ENCODE measurements around the gene MAP4K3.

The MAP4K3 gene

DNA sequence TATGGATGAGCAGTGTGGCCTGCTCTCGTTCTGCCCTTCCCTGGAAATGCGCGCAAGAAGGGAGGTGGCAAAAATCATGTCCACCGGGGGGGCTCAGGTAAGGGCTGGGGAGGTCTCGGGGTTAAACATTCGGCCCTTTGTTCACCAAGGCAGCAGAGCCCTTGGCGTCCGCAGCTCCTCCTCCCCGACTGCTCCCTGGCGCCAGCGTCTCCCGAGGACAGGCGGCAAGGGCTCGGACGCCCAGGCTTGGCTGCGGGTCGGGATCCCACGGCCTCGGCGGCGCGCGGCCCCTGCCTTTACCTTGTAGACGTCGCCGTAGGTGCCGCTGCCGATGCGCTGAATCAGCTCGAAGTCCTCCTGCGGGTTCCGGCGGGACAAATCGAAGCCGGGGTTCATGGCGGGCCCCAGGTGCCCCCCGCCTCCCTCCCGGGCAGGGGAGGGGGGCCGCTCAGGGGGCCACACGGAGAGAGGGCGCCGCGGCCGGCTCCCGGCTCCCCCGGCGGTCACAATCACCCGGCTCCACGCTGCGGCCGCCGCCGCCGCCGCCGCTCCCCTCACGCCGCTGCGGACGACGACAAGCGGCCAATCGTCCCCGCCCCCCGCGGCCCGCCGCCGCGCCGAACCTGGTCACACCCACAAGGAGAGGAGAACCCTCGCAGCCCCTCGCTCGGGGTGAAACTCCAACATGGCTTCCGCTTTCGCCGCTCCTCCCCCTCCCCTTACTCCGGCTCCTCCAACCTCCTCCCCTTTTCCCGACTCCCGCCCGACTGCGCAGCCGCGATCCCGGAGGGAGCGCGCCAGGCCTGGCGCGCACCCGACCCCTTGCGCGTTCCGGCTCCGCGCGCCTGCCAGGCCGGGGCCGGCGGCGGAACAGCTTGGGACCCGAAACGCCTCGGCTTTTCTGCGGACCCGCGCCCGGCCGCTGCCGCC is at the start of gene MAP4K3:
Gene MAP4K3 (minus strand): TSS at position 694 of the 930 bp plus-strand sequence. CDS start 298 bp downstream, at position 396.
- peak; percentile 80 for DNase-seq

DNA sequence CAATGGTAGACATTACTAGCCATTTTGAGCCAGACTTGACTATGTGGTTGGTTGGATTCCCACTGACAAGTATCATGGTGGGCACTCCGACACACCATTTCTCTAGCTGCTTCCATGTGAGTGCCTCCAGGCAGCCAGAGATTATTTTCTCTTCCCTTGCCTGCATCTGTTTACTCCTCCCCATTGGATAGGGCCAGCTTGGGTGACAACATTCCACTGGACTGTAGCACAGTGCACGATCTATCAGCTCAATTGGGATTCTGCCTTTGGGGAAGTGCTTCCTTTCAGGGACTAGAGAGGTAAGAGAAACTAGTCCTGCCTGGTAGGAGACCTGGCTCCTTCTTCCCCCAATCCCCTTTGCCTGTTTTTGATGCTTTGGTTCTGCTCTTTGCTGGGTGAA is 49.0 kb upstream of the MAP4K3 start:
- no peak for DNase-seq

DNA sequence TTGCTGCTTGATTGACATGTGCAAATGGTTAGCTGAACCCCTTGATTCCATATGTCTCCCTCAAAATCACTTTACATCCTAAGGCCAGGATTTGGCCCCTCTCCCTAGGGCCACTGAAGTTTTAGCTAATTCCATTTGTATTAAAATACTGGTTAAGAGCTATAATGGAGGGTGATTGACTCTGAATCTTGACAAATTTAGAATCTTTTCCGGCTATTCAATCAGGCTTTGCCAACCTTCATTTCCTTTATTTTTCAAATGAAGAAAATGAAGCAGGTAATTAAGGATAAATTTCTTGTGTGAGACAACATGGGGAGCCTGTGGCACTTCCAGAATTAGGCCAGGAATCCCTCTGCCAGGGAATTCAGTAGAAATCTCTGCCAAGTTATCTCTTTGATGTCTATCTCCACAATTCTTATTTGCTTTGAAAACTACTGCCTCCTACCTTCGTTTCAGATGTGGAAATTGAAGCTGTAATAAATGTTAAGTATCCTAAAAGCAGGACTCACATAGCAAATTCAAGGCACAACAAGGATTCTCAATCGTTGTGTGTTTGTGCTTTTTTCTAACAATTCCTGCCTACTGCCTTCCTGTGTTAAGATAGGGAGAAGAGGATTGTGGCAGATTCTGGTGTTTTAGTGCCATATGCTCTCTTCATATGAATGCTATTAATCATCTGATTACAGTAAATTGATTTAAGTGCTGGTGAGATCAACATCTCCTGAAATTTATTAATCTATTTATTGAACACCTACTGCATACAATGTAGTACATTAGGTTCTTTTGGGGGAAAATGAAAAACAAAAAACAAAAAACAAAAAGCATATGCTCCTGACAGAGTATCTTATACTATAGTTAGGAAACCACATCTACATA is 47.8 kb upstream of the MAP4K3 start:
- no peak for DNase-seq

DNA sequence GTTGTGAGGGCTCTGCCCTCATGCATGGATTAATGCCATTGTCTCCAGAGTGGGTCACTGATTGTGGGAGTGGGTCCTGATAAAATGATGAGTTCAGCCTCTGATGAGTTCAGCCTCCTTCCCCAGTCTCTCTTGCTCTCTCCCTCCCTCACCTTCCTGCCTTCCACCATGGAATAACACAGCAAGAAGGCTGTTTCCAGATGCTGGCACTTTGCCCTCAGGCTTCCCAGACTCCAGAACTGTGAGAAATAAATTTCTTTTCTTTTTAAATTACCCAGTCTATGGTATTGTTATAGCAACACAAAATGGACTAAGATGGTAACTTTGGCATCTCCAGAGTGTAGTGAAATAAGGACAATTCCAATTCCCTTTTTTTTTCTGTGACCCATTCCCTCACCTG is 47.1 kb upstream of the MAP4K3 start:
- no peak for DNase-seq

DNA sequence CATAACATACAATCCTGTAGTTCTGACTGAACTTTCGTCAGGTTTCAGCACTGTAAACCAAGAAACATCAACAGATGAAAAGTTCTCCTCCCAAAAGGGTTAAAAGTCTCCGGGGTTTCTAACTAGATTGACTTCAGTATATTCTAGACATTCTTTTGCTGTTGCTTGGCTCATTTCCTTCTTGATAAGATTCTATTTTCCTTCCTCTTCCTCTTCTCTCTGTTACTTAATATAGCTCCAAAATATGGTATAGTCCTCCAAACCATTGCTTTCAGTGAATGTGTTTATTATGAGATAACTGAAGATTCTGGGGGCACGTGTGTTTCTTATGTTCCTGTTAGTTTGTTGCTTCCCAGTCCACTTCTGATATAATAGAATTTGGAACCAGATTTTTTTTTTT is 46.4 kb upstream of the MAP4K3 start:
- DNase-seq: no peak

DNA sequence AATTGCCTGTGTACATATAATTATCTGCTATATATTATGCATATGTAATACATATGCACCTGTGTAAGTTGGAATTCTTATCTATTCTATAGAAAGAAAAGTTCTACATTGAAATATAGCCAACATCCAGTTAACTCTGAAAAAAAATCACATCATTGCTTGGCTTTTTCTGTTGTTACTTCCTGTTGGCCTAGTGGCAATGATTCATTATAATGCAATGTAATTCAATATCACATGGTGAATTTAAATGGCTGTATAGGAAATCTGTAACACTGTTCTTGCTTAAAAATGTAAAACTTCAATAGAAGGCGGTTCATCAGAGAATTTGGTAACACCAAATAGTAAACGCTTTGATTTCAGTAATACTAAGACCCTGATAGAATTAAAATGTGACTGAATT is 44.5 kb upstream of the MAP4K3 start:
- no peak for DNase-seq

DNA sequence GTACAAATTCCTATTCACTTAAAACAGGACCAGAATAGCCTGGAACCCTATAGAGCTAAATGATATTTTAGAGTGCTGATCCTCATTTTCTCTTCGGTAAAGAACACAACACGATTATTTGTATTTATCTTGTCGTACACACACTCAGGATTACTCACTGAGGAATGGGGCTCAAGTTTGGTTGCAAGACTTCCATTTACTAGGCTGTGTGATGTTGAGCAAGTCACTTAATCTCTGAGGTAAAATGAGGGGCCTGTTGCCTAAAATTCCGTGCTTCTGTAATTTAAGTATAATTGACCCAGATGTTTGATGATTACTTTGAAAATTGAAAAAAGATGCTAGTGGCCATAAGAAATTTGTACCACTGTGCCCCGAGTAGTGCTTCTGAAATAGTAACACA is 42.6 kb upstream of the MAP4K3 start:
- DNase-seq: no peak

DNA sequence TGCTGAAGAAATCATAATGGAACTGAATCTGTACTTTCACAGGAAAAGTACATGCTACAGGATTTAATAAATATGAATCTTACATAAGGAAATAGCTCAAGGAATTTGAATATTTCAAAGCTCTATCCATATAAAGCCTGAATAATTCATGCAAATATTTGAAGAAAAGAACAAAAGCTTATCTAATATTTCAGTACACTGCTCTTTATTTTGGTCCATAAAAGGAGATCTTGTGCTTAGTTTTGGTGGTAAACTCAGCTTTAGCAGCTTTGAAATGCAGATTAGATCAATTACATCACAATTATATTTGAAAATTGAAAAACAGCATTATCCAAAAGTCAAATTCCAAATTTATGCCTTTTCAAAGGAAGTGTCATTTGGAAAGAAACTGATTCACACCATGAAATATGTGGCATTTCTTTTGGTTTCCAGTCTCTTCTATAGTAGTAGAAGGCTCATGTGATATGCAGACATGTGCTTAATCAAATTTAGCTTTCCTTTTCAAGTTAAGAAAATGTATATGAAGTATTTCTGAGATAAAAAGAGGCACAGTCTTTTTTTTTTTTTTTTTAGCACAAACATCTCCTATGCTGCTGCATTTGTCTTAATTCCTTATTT is 42.1 kb upstream of the MAP4K3 start:
- DNase-seq: no peak

DNA sequence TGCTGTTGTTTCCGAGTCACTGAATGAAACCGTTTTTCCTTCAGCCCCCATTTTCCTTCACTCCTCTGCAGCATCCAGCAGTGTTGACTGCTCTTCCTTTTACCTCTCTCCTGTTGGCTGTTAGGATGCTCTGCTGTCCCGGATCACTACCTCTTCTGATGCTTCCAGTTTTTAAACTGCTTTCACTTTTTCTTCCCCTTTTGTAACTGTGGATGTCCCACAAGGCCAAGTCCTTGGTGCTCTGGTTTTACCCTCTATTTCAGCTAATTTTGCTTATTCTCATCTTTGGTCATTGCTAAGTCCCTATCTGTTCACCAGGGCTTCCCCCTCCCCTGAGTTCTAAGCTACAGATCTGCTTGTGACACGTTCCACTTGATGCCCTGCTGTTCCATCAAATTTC is 39.4 kb upstream of the MAP4K3 start:
- DNase-seq: no peak

DNA sequence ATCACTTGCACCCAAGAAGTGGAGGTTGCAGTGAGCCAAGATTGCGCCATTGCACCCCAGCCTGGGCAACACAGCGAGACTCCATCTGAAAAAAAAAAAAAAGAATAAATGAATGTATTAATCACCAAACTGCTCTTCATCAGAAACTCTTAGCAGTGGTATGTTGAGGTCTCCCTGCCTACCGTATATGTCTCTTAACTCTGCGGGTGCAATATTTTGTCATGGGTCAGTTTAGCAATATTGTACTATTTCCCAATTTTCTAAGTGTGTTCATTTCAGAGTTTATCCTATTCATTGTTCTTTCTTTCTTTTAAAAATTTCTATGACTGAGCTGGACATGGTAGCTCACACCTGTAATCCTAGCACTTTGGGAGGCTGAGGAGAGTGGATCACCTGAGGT is 37.9 kb upstream of the MAP4K3 start:
- no peak for DNase-seq

DNA sequence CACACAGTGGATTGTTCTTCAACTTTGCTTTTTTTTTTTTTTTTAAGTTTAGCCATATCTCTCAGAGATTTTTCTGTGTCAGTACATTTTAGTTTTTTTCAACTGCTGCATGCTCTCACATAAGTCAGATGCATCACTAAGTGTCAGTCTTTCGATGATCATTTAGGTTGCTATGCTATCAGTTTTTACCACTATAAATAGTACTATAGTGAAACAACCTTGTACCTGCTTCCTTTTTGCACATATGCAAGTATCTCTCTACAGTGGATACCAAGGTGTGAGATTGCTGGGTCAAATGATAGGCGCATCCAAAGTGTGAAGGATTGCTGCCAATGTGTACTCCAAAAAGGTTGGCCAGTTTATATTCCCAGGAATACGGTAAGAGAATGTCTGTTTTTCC is 33.5 kb upstream of the MAP4K3 start:
- DNase-seq: no peak

DNA sequence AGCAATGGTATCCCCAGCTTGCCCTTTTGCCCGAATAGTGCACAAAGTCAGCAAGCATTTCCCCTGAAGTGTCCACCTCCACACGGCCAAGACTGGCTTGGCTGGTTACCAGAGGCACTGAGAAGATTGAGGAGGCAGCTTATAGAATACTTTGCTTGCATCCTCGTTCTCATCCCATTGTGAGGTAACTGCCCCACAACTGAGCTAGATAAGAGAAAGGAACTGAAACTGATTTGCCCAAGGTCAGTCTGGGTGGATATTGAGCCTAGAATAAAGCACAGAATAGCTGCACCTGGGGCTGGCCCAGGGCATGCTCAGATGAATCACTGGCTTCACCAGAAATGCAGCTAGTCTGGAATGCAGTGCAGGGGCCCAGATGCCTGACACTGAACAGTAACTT is 32.7 kb upstream of the MAP4K3 start:
- DNase-seq: no peak

DNA sequence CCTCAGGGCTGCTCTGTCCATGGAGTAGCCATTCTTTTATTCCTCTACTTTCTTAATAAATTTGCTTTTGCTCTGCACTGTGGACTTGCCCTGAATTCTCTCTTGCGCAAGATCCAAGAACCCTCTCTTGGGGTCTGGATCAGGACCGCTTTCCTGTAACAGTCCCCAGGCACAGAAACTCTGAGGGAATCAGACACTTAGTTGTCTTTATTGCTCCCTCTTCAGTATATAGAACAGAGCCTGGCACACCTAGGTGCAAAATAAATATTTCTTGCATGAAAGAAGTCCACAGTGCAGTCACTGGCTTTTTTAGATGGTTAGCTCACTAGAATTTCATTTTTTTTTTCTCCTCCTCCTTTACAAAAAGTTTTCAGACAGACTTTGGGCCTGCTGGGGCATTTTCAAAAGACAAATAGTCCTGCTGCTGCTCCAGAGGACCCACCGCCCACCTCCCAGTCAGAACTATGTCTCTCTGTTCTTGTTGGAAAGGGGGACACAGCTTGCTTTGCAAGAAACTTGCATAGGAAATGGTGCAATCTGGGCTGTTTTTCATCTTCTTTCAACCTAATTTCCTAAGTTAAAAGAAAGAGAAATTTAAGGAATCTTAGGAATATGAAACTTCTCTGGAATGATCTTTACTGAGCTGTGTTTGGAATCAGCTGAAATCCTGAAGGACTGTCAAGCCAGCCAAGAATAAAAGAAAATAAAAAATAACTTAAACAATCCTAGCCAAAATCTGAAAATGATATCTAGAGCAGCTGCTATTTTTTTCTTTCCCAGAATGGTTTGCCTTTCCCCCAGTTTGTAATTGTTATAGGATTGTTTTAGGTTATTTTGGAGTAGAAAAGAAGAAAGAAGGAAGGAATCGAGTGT is 31.7 kb upstream of the MAP4K3 start:
- no peak for DNase-seq

DNA sequence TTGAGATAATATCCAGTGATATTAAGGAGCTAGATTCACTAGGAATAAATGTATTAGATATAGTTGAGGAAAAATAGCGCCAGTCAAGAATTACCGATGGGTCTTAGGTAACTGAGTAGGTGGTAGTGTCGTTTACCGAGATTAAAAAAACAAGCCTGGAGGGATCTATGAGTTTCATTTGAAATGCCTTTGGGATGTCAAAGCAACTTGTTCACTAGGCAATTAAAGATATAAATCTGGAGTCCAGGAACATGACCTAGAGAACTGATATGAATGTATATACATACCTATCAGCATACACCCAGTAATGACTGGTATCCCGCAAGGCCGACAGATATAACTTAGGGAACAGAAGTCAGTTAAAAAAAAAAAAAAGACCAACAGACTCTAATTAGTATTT is 29.2 kb upstream of the MAP4K3 start:
- DNase-seq: no peak

DNA sequence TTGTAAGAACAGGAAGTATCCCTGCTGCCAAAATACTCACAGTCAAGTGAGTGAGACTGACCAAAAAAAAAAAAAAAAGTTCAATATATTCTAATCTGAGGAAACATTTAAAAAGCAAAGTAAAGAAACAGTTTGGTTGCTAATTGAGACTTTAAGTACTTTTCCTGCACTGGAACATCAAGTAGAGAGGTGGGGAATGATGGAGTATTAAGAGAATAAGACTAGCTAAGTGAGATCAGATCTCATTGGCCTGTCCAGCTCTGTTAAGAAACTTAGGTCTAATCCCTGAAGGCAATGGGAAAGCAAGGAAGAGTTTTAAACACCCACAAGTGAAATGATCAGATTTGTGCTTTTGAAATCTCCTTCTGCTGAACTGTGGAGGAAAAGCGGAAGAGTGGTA is 27.8 kb upstream of the MAP4K3 start:
- no peak for DNase-seq

DNA sequence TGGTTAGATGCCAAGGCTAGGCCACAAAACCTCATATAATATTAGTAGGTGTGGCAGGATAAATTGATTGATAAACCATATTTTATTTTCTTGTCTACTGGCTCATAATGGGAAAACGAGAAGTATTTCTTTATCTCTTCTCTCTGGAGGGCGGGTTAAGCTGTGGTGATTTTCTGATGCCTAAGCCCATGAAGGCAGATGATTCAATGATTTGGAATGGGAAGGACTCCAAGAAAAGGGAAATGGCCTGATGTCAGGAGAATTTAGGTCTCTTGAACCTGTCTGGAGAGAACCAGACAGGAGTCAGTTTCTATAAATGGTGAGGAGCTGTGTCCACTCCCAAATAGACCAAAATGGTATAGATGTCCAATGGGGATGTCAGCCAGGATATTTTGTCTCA is 18.7 kb upstream of the MAP4K3 start:
- no peak for DNase-seq

DNA sequence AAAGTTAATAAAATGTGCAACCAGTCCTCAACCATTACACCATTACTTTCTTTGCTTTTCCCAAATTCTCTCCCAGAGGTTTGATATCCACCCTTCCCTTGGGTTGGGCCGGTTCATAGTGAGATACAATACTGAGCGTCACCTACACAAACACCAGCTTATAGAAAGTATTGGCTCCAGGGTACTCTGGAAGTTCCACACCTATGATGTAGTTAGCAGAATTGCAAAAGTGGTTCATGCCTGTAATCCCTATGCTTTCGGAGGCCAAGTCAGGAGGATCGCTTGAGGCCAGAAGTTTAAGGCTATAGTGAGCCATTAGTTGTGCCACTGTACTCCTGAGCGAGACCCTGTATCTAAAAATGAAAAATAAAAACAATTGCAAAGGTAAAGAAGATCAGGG is 15.3 kb upstream of the MAP4K3 start:
- DNase-seq: no peak

DNA sequence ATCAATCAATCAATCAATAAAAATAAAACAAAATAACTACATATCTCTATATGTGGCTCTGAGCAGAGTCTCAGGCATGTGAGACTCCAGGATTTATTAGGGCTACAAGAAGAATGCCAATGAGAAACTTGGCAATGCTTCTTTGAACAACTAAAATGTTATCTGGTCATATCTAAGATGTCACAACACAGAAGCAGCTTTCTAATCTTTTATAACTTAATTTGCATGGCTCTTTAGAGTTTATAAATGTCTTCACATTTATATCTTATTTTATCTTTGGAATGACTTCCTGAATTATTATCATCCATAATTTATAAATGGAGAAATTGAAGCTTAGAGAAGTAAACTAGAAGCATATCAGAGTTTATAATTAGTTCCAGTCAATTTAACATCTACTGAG is 14.9 kb upstream of the MAP4K3 start:
- DNase-seq: no peak

DNA sequence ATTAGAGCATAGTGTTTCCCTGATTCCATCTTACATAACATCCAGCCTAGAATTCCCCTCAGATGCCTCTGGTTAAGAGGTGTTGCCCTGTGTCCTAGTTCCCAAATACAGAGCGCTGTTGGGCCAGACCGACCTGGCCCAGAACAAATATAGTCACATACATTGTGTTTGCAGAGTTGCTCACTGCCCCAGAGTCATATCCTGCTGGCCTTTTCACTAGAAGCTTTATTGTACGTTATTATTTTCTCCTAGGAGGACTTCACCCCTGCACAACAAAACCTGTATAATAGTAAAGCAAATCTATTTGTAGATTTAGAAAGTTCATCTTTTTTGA is 11.1 kb upstream of the MAP4K3 start:
- no peak for DNase-seq

DNA sequence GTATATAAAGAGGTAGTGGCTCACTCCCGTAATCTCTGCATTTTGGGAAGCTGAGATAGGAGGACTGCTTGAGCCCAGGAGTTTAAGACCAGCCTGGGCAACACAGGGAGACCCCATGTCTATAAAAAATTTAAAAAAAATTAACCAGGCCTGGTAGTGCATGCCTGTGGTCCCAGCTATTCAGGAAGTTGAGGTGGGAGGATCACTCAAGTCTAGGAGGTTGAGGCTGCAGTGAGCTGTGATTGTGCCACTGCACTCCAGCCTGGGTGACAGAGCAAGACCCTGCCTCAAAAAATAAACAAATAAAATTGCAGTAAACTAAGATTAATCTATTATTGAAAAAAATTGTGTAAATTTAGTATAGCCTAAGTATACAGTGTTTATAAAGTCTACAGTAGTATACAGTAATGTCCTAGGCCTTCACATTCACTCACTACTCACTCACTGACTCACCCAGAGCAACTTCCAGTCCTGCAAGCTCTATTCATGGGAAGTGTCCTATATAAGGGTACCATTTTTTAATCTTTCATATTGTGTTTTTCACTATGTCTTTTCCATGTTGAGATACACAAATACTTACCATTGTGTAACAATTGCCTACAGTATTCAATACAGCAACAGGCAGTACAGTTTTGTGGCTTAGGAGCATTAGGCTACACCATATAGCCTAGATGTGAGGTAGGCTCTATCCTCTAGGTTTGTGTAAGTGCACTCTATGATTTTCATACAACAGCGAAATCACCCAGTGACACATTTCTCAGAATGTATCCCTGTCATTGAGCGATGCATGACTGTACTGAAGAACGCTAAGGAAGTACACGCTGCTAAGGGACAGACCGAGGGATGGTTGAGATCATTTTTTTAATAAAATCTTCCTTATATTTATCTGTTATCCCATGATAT is 10.4 kb upstream of the MAP4K3 start:
- no peak for DNase-seq

DNA sequence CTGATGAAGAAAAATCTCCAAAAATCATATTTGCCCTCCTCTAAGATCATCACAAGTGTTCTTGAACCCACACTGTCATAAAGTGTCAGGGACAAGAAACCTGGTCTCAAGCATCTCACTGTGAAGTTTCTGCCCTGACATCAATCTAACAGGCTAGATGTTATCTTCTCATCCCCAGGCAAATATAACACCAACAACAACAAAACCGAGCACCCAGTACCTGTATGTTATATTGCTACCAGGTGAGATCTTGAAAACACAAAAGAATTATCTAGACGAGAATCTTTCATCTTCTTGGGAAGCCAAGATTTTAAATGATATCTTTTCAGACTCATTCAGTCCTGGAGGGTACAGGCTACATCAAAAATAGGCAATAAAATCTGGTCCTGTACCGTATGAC is 8.8 kb upstream of the MAP4K3 start:
- DNase-seq: no peak

DNA sequence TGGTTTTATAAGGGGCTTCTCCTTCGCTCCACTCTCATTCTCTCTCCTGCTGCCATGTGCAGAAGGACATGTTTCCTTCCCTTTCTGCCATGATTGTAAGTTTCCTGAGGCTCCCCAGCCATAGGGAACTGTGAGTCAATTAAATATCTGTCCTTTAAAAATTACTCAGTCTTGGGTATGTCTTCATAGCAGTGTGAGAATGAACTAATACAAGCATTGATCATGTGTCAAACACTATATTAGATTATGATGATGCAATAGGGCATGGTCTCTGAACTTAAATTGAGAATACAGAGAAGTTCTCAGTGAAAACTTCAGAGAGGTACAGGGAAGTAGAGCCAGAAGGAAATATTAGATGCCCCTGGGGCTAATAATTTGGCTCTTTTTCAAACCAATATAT is 5.9 kb upstream of the MAP4K3 start:
- DNase-seq: no peak
